Sigmoid colon (tissue), 4 donors: ENCODE measurements around the gene HMX1.

Source experiments
- CTCF ChIP-seq, 4 experiments: fragments of 450-650 bp in 3 of 4; fragments of 200-600 bp in 1 of 4; IDR thresholded peaks; one replicate each; pipeline ENCODE4 v1.5.1; 2016 to 2019; ENCODE audit warnings: antibody characterized with exemption in 4 of 4, mild to moderate bottlenecking in 3 of 4, moderate library complexity in 2 of 4
- EP300 ChIP-seq, 4 donors: sonication (generic); formaldehyde crosslinking; IDR thresholded peaks; one replicate each; pipeline ENCODE4 v1.6.1; 2017; ENCODE audit warnings: antibody characterized with exemption in 4 of 4
- POLR2A ChIP-seq, 2 donors: fragments of 450-650 bp; IDR thresholded peaks; one replicate each; pipeline ENCODE4 v1.6.1; 2016; ENCODE audit warnings: antibody characterized with exemption in 2 of 2, mild to moderate bottlenecking in 2 of 2, moderate library complexity in 2 of 2
- POLR2AphosphoS5 ChIP-seq, 4 donors: sonication (generic); formaldehyde crosslinking; IDR thresholded peaks; one replicate each; pipeline ENCODE4 v1.6.1; 2017; ENCODE audit warnings: antibody characterized with exemption in 4 of 4

GRCh38 chr4:8882239-8882638 is 10.6 kb upstream of the HMX1 start:
- TF ChIP-seq POLR2AphosphoS5 (IDR thresholded peaks at IDR 0.05) (no peak), CTCF (IDR thresholded peaks at IDR 0.05) (no peak), POLR2A (IDR thresholded peaks at IDR 0.05) (no peak), EP300 (IDR thresholded peaks at IDR 0.05) (no peak)
